Lower leg skin (tissue), 3 donors: ENCODE data around the gene C12orf43.

Experiments used
- POLR2A ChIP-seq, 2 donors: fragments of 450-650 bp; IDR thresholded peaks; one replicate each; pipeline ENCODE4 v1.6.1; 2016 to 2017; ENCODE audit warnings: antibody characterized with exemption in 2 of 2, mild to moderate bottlenecking in 1 of 2, moderate library complexity in 1 of 2
- TF ChIP-seq, protein P1 (sequence below), 3 donors: fragments of 450-650 bp; IDR thresholded peaks; one replicate each; pipeline ENCODE4 v1.5.1; 2016; ENCODE audit warnings: antibody characterized with exemption in 3 of 3, mild to moderate bottlenecking in 3 of 3, moderate library complexity in 2 of 3

GRCh38 chr12:120962532-120963020 is 53.7 kb downstream of the C12orf43 start:
- TF ChIP-seq, protein P1, sequence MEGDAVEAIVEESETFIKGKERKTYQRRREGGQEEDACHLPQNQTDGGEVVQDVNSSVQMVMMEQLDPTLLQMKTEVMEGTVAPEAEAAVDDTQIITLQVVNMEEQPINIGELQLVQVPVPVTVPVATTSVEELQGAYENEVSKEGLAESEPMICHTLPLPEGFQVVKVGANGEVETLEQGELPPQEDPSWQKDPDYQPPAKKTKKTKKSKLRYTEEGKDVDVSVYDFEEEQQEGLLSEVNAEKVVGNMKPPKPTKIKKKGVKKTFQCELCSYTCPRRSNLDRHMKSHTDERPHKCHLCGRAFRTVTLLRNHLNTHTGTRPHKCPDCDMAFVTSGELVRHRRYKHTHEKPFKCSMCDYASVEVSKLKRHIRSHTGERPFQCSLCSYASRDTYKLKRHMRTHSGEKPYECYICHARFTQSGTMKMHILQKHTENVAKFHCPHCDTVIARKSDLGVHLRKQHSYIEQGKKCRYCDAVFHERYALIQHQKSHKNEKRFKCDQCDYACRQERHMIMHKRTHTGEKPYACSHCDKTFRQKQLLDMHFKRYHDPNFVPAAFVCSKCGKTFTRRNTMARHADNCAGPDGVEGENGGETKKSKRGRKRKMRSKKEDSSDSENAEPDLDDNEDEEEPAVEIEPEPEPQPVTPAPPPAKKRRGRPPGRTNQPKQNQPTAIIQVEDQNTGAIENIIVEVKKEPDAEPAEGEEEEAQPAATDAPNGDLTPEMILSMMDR (IDR thresholded peaks at IDR 0.05): no peak
- TF ChIP-seq POLR2A (IDR thresholded peaks at IDR 0.05): no peak
